HG02840 (cell line): ENCODE data around the gene RTEL1.

Experiments
- ATAC-seq: cut with Tn5 transposase; IDR thresholded peaks from one replicate; pipeline ENCODE4 v1.9.1; 2021; ENCODE audit warnings: mild to moderate bottlenecking, moderate library complexity, moderate number of reproducible peaks; ENCODE audit not compliant: unreplicated experiment, low FRiP score

The RTEL1 gene

GRCh38 chr20:63696628-63697356 lies 38.7 kb downstream of the RTEL1 start, which contains the start of gene TNFRSF6B:
TNFRSF6B (plus strand) TSS chr20:63696652; CDS start chr20:63696768, 116 bp downstream.
- no peak for ATAC-seq

GRCh38 chr20:63697357-63697867 lies 39.3 kb downstream of the RTEL1 start:
- ATAC-seq, result no peak

- ATAC-seq, result no peak
Observed at GRCh38 chr20:63697868-63698545, 39.9 kb downstream of the RTEL1 start.

- ATAC-seq, result no peak
Observed at GRCh38 chr20:63698739-63699465, 40.8 kb downstream of the RTEL1 start.

GRCh38 chr20:63699466-63700198 lies 41.5 kb downstream of the RTEL1 start:
- ATAC-seq, result no peak

GRCh38 chr20:63700199-63701050 lies 42.3 kb downstream of the RTEL1 start:
- ATAC-seq, result no peak

- no peak for ATAC-seq
Observed at GRCh38 chr20:63701051-63701328, 42.9 kb downstream of the RTEL1 start.

GRCh38 chr20:63701329-63702035 lies 43.4 kb downstream of the RTEL1 start:
- ATAC-seq, result no peak

- no peak for ATAC-seq
Observed at GRCh38 chr20:63702036-63702665, 44.0 kb downstream of the RTEL1 start.

GRCh38 chr20:63702751-63703470 lies 44.8 kb downstream of the RTEL1 start:
- no peak for ATAC-seq

GRCh38 chr20:63703471-63703975 lies 45.4 kb downstream of the RTEL1 start:
- ATAC-seq, result no peak

- no peak for ATAC-seq
Observed at GRCh38 chr20:63703976-63704748, 46.0 kb downstream of the RTEL1 start.

- ATAC-seq, result no peak
Observed at GRCh38 chr20:63704749-63705117, 46.6 kb downstream of the RTEL1 start.

GRCh38 chr20:63705232-63706026 lies 47.3 kb downstream of the RTEL1 start:
- ATAC-seq, result no peak

GRCh38 chr20:63706027-63706695 lies 48.0 kb downstream of the RTEL1 start:
- no peak for ATAC-seq
